SK-N-SH (cell line): Measurements from ENCODE around the gene KICS2. TPM values are rescaled to one million over a fixed set of nuclear protein-coding genes. Genes with fewer than 3 reads are reported as not detected.

Experiments used
- CTCF ChIA-PET: fragments of 300-600, 350-600 bp; formaldehyde crosslinking; extraction: SDS; loops from one replicate; lab custom pipeline; 2021; lab: Yijun Ruan, JAX
- POLR2A ChIA-PET: fragments of 350-600 bp; sonication (Branson Sonifier 250); formaldehyde crosslinking; extraction: SDS; loops from one replicate; lab custom pipeline; 2020; ENCODE audit warnings: antibody characterized with exemption, inconsistent platforms; lab: Yijun Ruan, JAX
- DNase-seq: peaks from one replicate; pipeline ENCODE4 v3.0.0; 2012
- H2AFZ ChIP-seq: fragments of 200-600 bp; sonication (generic); 2 replicates; pipeline ENCODE4 v1.8.1; 2016; ENCODE audit warnings: antibody characterized with exemption, mild to moderate bottlenecking, low read depth
- H3F3A ChIP-seq: fragments of 200-600 bp; sonication (generic); replicated peaks from 2 replicates; pipeline ENCODE3; 2016; ENCODE audit warnings: antibody characterized with exemption, mild to moderate bottlenecking; ENCODE audit not compliant: insufficient read depth
- H3K27ac ChIP-seq, 2 experiments: fragments of 200-500 bp in 1 of 2; fragments of 200-600 bp in 1 of 2; sonication (Bioruptor generic) in 1 of 2; sonication (generic), shearing (Covaris generic) in 1 of 2; 2 replicates each; pipeline versions ENCODE4 v1.5.1 to v1.6.1; 2014 to 2016; ENCODE audit warnings: low read depth in 2 of 2, inconsistent platforms in 1 of 2, low read length in 1 of 2, mild to moderate bottlenecking in 1 of 2, mixed read lengths in 1 of 2
- H3K27me3 ChIP-seq: fragments of 200-600 bp; sonication (generic), shearing (Covaris generic); 2 replicates; pipeline ENCODE4 v1.6.1; 2016; ENCODE audit warnings: mixed run types; ENCODE audit not compliant: insufficient read depth
- H3K36me3 ChIP-seq, 2 experiments: fragments of 200-500 bp in 1 of 2; fragments of 200-600 bp in 1 of 2; sonication (Bioruptor generic) in 1 of 2; sonication (generic) in 1 of 2; replicated peaks in 1 of 2; 2 replicates each; pipeline versions ENCODE3 to v1.5.1; 2014 to 2016; ENCODE audit warnings: low read length in 1 of 2, mild to moderate bottlenecking in 1 of 2; ENCODE audit not compliant: insufficient read depth in 2 of 2, control insufficient read depth in 1 of 2
- H3K4me1 ChIP-seq, 2 experiments: fragments of 200-500 bp in 1 of 2; fragments of 200-600 bp in 1 of 2; sonication (Bioruptor generic) in 1 of 2; sonication (generic), shearing (Covaris generic) in 1 of 2; 2 replicates each; pipeline versions ENCODE4 v1.5.1 to v1.6.1; 2014 to 2016; ENCODE audit warnings: low read depth in 1 of 2, low read length in 1 of 2, mixed run types in 1 of 2; ENCODE audit not compliant: insufficient read depth in 2 of 2, control insufficient read depth in 1 of 2
- H3K4me2 ChIP-seq: fragments of 200-600 bp; sonication (generic), shearing (Covaris generic); 2 replicates; pipeline ENCODE4 v1.6.1; 2017; ENCODE audit warnings: mixed run types
- H3K4me3 ChIP-seq, 2 experiments: fragments of 200-500 bp in 1 of 2; fragments of 200-600 bp in 1 of 2; sonication (Bioruptor generic) in 1 of 2; sonication (generic), shearing (Covaris generic) in 1 of 2; 2 replicates each; pipeline versions ENCODE4 v1.5.1 to v1.8.1; 2014 to 2016; ENCODE audit warnings: low read depth in 2 of 2, inconsistent platforms in 1 of 2, low read length in 1 of 2, mild to moderate bottlenecking in 1 of 2, mixed read lengths in 1 of 2, moderate library complexity in 1 of 2
- H3K79me2 ChIP-seq: fragments of 200-600 bp; sonication (generic); 2 replicates; pipeline ENCODE4 v1.8.1; 2017; ENCODE audit warnings: mild to moderate bottlenecking; ENCODE audit not compliant: insufficient read depth
- H3K9ac ChIP-seq: fragments of 200-600 bp; sonication (generic); 2 replicates; pipeline ENCODE4 v1.6.1; 2017; ENCODE audit warnings: mixed run types
- H3K9me2 ChIP-seq: fragments of 200-600 bp; sonication (generic); 2 replicates; pipeline ENCODE4 v1.6.1; 2017; ENCODE audit warnings: mixed run types
- H3K9me3 ChIP-seq: fragments of 200-600 bp; sonication (generic); 2 replicates; pipeline ENCODE4 v1.6.1; 2017; ENCODE audit warnings: mixed run types, mild to moderate bottlenecking, moderate library complexity
- H4K20me1 ChIP-seq: fragments of 200-600 bp; sonication (generic); 2 replicates; pipeline ENCODE4 v1.6.1; 2017; ENCODE audit warnings: mild to moderate bottlenecking, mixed run types; ENCODE audit not compliant: insufficient read depth
- CHD2 ChIP-seq: fragments of 150-350 bp; IDR thresholded peaks from 2 replicates; pipeline ENCODE4 v1.6.1; 2018; ENCODE audit warnings: low read length; ENCODE audit not compliant: partially characterized antibody
- ELF1 ChIP-seq: IDR thresholded peaks from 2 replicates; pipeline ENCODE4 v1.4.0; 2012
- FOXM1 ChIP-seq: IDR thresholded peaks from 2 replicates; pipeline ENCODE4 v1.4.0; 2012; ENCODE audit warnings: low read depth, mild to moderate bottlenecking
- GABPA ChIP-seq: IDR thresholded peaks from 2 replicates; pipeline ENCODE4 v1.4.0; 2012; ENCODE audit warnings: low read depth, mild to moderate bottlenecking
- MEF2A ChIP-seq: IDR thresholded peaks from 2 replicates; pipeline ENCODE4 v1.4.0; 2012; ENCODE audit warnings: low read depth, borderline replicate concordance
- NFIC ChIP-seq: IDR thresholded peaks from 2 replicates; pipeline ENCODE4 v1.4.0; 2012; ENCODE audit warnings: borderline replicate concordance
- RAD21 ChIP-seq: IDR thresholded peaks from 2 replicates; pipeline ENCODE4 v1.6.1; 2012; ENCODE audit warnings: mild to moderate bottlenecking, low read length
- RCOR1 ChIP-seq: fragments of 150-350 bp; IDR thresholded peaks from 2 replicates; pipeline ENCODE4 v1.6.1; 2017; ENCODE audit warnings: antibody characterized with exemption, low read length
- RFX5 ChIP-seq: IDR thresholded peaks from 2 replicates; pipeline ENCODE4 v1.6.1; 2012; ENCODE audit warnings: mild to moderate bottlenecking, improper control_type of control experiment, low read length
- SMC3 ChIP-seq: IDR thresholded peaks from 2 replicates; pipeline ENCODE4 v1.6.1; 2012; ENCODE audit warnings: low read depth, low read length, improper control_type of control experiment
- TAF1 ChIP-seq: IDR thresholded peaks from 2 replicates; pipeline ENCODE4 v1.6.1; 2012; ENCODE audit warnings: low read depth, mild to moderate bottlenecking, low read length, moderate library complexity, borderline replicate concordance
- USF1 ChIP-seq: IDR thresholded peaks from 2 replicates; pipeline ENCODE4 v1.4.0; 2012; ENCODE audit warnings: low read depth, borderline replicate concordance
- USF2 ChIP-seq: fragments of 150-350 bp; IDR thresholded peaks from 2 replicates; pipeline ENCODE4 v1.6.1; 2017; ENCODE audit warnings: antibody characterized with exemption, low read length, low read depth, borderline replicate concordance
- ZBTB33 ChIP-seq: IDR thresholded peaks from 2 replicates; pipeline ENCODE4 v1.4.0; 2012; ENCODE audit warnings: low read depth, borderline replicate concordance
- WGBS: methylation state at CpG from one replicate; pipeline ENCODE4 v1.1.6; 2017; ENCODE audit warnings: low lambda C conversion rate; 5-methylcytosine and 5-hydroxymethylcytosine counted together
- polyA plus RNA-seq, 3 experiments: library from polyadenylated mRNA; depleted of rRNA; stranded (reverse); fragments of >200 nt; gene quantifications; 2 replicates each; pipeline ENCODE4 v1.2.3, GENCODE V29; 2012

Gene KICS2
- polyA plus RNA-seq, 1 of the 3 experiments (the other 2 are of a cell fraction), result 4.1 TPM

- H3F3A ChIP-seq, result no peaks in the 10 kb centered on the region
- H2AFZ ChIP-seq, result no peak overlapping the region
- no peak overlapping the region for H3K27ac ChIP-seq
- no peaks in the 10 kb centered on the region for H4K20me1 ChIP-seq
- whole genome bisulfite sequencing, result 81% methylated on average over 5 of the region's 5 CpGs
- ChIA-PET CTCF (interaction anchor here (1.8 kb wide), 1 partner anchor 435 kb away, joined by 4 read pairs; no protein-coding TSS in a partner anchor), POLR2A (interaction anchor here (0.7 kb wide), 1 partner anchor 411 kb away, joined by 3 read pairs; no protein-coding TSS in a partner anchor)
- H3K9me2 ChIP-seq, result no peaks in the 10 kb centered on the region
- no peaks in the 10 kb centered on the region for H3K4me1 ChIP-seq
- H3K4me3 ChIP-seq, result no peak overlapping the region
- no peaks in the 10 kb centered on the region for H3K9me3 ChIP-seq
- no peak overlapping the region for H3K9ac ChIP-seq
- DNase-seq, result no peak
- no peaks in the 10 kb centered on the region for H3K36me3 ChIP-seq
- no peaks in the 10 kb centered on the region for H3K79me2 ChIP-seq
- H3K27me3 ChIP-seq, result 0 out of 2 replicates have a peak, but pooled peaks cover 5% of the 10 kb centered on the region
- no peak for TF ChIP-seq FOXM1
- TF ChIP-seq ZBTB33, result no peak
- no peak for TF ChIP-seq MEF2A
- TF ChIP-seq USF1, result no peak
- no peak for TF ChIP-seq RFX5
- TF ChIP-seq CHD2, result no peak
- TF ChIP-seq SMC3, result no peak
- no peak for TF ChIP-seq GABPA
- no peak overlapping the region for H3K4me2 ChIP-seq
Measured at GRCh38 chr12:64261813-64262212, 39.7 kb upstream of the KICS2 start.

- no peak overlapping the region for H3K4me2 ChIP-seq
- no peak overlapping the region for H2AFZ ChIP-seq
- H4K20me1 ChIP-seq, result no peaks in the 10 kb centered on the region
- WGBS, result 60% methylated on average over 3 of the region's 3 CpGs
- H3K36me3 ChIP-seq, result no peaks in the 10 kb centered on the region
- H3K9me2 ChIP-seq, result no peaks in the 10 kb centered on the region
- H3K4me1 ChIP-seq, result no peaks in the 10 kb centered on the region
- no peak overlapping the region for H3K9ac ChIP-seq
- DNase-seq, result no peak
- CTCF ChIA-PET, result interaction anchor here (0.6 to 6.6 kb wide), 5 partner anchors 77 to 432 kb away, joined by 3 to 109 read pairs (median 6); no protein-coding TSS in a partner anchor
- H3K4me3 ChIP-seq, result no peak overlapping the region
- H3K9me3 ChIP-seq, result no peaks in the 10 kb centered on the region
- no peaks in the 10 kb centered on the region for H3K27me3 ChIP-seq
- POLR2A ChIA-PET, result no interaction called here
- H3K27ac ChIP-seq, result no peak overlapping the region
- TF ChIP-seq CHD2 (no peak), NFIC (no peak), RAD21 (no peak), ELF1 (no peak), RCOR1 (no peak), USF2 (no peak), USF1 (no peak), TAF1 (no peak)
- TF ChIP-seq, all 33 proteins: peak for 0
- Histone ChIP-seq H3F3A (no peaks in the 10 kb centered on the region), H3K79me2 (no peaks in the 10 kb centered on the region)
Measured at GRCh38 chr12:64258576-64258975, 36.5 kb upstream of the KICS2 start.
